GM18502 (cell line): ENCODE measurements around the gene C1orf87.
"Not testable (repeated sequence)": the region's sequence is repeated elsewhere in the genome, so short reads cannot be mapped to it uniquely, and the experiment has no call there.

Experiments used
- ATAC-seq: cut with Tn5 transposase; IDR thresholded peaks from one replicate; pipeline ENCODE4 v1.9.1; 2021; ENCODE audit warnings: mild to moderate bottlenecking; ENCODE audit not compliant: unreplicated experiment, poor library complexity

C1orf87 gene

GRCh38 chr1:59999006-59999405, 74.6 kb downstream of the C1orf87 start:
- no peak for ATAC-seq

GRCh38 chr1:59997479-59998115, 76.0 kb downstream of the C1orf87 start:
- ATAC-seq: no peak

DNA sequence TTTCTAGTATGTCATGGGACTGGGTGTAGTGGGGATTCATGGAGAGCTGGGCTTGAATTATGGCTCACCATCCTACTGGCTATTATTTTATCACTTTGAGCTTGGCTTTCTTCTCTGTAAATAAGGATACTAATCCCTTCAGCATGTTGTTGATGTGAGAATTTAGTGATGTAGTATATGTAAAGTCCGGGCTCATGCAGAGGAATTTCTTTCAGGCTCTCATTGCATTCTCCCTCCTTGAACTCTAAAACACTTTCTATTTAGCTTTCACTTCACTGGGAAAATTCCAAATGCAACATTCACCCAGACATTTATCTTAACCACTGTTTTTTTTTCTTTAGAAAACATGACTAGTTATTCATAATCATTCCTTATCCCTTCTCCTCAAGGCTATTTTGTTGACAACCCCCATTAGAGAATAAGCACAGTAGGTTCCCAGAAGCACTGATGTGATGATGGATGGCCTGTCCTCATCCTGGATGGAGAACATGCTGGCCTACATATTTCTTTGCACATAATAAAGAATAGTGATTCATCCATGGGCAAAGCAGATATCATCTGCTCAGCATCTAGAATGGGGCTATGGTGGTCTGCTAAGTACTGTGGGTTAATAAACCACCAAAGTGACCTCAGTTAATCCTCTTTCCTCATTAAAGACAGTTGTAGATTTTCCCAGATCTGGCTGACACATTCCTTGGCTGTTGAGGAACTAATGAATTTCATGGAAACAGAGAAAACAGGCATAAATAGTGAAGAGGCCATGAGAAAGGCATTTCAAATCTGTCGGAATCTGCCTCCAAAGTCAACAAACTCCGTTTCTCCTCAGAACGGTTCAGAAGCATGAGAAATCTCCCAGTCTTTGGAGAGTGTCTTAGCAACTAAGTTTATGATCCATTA, 79.0 kb downstream of the C1orf87 start:
- no peak for ATAC-seq

DNA sequence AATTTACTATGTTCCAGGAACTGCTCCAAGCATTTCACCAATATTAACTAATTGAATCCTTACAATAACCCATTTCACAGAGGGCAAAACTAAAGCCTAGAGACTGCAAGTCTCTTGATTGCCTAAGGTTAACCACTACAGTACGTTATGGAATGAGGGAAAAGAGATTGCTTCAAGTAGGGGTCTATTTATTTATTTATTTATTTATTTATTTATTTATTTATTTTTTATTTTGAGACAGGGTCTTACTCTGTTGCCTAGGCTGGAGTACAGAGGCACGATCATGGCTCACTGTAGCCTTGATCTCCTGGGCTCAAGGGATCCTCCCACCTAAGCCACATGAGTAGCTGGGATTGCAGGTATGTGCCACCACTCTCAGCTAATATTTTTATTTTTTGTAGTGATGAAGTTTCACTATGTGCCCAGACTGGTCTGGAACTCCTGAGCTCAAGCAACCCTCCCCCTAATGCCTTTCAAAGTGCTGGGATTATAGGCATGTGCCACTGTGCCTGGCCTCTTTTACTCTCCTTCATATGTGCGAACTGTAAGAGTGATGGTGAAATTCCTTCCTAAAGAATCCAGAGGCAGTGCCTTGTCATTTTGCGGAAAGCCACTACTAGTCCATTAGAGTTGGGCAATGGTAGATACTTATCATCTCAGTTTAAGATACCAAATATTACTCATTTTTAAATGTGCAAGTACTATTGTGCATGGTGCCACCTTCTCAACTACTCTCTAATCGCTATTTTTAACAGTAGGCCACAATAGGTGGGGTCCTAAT, 81.3 kb downstream of the C1orf87 start:
- ATAC-seq: no peak

DNA sequence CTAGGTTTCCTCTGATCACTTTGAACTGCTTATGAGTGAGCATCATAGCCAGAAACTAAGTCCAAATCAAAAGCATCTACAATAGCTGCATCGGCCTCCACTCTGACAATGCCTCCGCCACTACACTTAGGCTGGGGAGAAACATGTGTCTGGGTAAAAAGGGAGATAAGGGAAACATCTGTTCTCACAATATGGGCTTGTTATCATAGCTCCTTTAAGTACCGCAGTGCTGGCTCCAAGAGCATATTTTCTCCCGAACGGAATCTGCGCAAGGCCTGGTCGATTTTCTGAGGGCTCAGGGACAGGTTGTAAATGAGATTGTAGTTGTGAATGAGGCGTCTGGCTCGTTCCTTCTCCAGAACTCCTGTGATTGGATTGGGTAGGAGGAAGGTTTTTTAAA, 83.1 kb downstream of the C1orf87 start:
- no peak for ATAC-seq

DNA sequence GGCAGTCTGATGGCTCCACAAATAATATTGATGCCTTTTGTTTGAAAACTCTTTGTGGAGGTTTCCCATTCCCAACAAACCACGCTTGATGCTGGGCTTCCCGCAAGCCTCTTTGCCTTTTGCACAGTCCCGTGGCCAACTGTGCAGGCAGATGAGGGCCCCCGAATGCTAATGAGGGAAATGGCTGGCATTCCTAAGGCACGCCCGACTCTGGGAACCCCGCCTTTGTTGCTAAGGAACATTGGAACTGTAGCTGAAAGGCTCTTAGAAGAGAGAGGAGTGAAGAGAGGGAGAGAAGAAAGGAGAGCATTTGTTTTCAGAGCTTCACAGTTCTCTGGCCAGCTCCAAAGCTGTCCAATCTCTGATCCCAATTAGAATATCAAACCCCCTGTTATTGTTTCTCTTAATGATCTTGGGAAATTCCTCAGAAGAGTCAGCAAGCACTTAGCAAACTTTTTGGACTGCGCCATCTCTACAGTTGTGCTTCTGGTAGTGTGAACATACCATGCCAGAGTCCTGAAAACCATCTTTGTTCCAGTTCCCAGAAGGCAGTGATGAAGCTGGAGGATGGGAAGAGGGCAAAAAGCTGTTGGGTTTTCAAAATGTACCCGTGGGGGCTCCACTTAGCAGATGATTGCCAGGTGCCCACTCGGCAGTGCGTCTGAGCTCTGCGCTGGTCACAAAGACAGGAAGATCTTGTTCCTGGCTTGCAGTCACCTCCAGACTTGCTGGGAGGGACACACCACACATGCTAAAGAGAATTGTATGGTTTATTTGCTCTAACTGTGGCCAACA, 86.9 kb downstream of the C1orf87 start:
- no peak for ATAC-seq

DNA sequence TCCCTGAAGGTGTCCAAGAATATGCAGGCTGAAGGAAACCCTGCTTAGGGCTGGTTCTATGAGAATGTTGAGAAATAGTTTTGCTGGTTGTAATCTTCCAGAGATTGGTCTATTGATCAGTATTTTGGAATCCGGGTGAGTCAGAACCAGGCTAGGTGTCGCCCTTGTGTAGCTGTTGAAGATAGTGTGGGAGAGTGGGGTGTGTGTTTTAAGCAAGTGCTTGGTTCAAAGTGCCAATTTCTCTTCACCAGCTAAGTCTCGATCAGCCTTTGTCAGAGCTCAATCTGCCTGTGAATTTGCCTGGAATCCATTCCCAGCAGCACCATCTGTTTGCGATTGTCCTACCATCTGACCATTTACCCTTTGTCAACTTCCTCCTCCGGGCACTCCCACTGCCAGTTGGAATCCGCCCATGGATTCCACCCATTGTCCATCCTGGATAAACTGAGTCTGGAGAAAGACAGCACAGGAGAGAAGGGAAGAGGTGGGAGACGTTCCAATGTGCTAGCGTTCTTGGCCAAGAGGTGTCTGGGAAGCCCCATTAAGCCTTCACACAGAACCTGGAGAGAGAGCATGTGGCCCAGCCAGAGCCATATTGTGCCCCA, 87.6 kb downstream of the C1orf87 start:
- no peak for ATAC-seq

GRCh38 chr1:59979666-59980065, 93.9 kb downstream of the C1orf87 start:
- no peak for ATAC-seq

- no peak for ATAC-seq
These were observed 95.1 kb downstream of the C1orf87 start for GRCh38 chr1:59978511-59978910.

DNA sequence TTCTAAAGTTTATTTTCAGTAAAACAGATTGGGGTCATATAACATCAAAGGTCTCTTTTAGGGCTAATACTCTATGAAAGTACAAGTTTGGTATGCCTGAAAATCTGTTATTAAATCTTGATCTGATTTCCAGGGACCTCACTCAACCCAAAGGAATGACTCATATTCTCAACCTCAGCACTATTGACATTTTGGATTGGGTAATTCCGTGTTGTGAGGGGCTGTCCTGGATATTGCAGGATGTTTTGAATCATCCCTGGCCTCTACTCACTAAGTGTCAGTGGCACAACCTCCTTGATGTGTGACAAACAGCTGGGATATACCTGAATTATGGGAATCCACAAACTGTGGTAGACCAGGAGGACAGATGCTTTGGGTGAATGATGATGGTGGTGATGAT, 95.5 kb downstream of the C1orf87 start:
- ATAC-seq: no peak

DNA sequence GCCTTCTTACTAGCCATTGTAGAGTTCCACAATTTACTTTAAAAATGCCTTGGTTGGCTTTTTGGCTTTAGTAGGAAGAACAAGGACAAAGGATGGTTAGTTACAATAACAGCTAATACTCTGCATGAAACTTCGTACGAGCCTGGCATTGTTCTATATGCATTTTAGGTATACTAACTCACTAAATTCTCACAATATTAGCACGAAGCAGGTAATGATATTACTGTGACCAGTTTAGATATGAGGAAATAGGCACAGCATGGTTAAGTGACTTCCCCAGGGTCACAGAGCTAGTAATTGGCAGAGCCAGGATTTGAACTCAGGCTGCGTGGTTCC, 96.5 kb downstream of the C1orf87 start:
- ATAC-seq: no peak

- ATAC-seq: peak; percentile 79
These were observed 97.1 kb downstream of the C1orf87 start for GRCh38 chr1:59976194-59977074.

DNA sequence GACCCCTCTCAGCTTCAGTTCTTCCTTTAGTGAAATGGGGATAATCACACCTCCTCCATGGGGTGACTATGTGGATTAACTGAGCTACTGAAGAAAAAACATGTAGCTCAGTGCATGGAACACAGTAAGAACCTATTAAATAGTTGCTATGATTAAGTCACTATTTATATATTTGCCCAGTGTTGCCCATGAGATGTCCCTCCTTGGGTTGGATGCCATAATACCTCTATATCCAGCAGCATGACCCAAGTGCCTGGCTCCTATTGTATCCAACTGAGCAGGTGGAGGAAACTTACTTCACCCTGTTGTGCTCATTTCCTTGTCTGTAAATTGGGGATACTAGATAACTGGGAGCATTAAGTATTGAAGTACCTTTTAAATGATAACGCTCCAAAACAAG, 99.9 kb downstream of the C1orf87 start:
- ATAC-seq: no peak

DNA sequence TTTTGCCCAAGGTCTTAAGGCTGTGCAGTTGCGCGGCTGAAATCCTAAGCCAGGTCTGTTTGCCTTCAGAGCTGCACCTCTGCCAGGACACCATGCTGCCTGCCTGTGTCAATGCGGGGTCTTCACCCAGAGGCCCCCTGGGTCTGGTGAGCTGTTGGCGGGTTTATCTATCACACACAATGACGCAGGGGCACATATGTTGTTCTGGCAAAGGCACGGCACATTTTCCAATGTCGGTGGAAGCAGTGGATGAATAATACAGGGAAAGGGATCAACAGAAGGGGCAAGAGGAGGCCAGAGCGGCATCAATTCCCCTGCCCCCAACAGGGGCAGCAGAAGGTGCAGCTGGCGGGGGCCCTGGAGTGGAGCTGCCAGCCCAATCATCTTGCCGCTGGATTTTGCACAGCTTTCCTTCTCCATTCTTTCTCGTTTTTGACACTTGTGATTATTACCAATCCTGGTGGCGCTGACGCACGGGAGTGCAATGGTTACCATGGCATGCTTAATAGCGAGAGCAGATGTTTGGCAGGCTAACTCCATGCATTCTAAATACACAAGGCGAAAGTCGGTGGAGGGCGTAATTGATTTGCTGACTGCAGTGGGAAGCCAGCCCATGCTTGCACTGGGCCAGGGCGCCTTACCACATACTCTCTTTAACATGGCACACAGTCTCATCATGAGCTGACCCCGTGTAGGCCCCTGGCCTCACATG, 101.2 kb downstream of the C1orf87 start:
- no peak for ATAC-seq

DNA sequence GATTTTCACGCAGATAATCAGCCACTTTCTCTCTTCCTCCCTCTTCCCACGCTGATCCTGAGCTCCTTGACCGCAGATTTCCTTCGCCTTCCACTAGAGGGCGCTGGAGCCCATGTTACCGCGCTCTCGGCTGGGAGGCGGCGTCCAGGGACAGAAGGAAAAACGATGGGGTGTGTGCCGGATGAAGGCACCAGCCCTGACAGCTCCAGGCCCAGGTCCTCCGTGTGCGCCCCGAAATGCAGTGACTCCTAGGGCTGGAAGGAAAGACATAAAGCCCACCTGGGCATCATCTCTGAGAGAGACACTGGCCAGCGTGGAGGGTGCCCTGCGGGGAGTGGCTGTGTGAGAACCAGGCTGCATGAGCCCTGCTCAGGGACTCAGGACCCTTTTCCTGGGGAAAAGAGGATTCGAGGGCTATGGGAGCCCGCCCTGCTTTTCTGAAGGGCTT, 102.1 kb downstream of the C1orf87 start:
- peak; percentile 78 for ATAC-seq

DNA sequence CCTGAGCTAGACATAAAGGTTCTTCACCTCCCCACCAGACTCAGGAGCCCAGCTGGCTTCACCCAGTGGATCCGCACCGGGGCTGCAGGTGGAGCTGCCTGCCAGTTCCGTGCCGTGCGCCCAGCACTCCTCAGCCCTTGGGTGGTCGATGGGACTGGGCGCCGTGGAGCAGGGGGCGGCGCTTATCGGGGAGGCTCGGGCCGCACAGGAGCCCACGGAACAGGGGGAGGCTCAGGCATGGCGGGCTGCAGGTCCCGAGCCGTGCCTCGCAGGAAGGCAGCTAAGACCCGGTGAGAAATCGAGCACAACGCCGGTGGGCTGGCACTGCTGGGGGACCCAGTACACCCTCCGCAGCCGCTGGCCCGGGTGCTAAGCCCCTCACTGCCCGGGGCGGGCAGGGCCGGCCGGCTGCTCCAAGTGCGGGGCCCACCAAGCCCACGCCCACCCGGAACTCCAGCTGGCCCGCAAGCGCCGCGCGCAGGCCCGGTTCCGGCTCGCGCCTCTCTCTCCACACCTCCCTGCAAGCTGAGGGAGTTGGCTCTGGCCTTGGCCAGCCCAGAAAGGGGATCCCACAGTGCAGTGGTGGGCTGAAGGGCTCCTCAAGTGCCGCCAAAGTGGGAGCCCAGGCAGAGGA, 103.9 kb downstream of the C1orf87 start:
- not testable (repeated sequence) for ATAC-seq

- ATAC-seq: not testable (repeated sequence)
These were observed 104.8 kb downstream of the C1orf87 start for GRCh38 chr1:59968746-59969145.

DNA sequence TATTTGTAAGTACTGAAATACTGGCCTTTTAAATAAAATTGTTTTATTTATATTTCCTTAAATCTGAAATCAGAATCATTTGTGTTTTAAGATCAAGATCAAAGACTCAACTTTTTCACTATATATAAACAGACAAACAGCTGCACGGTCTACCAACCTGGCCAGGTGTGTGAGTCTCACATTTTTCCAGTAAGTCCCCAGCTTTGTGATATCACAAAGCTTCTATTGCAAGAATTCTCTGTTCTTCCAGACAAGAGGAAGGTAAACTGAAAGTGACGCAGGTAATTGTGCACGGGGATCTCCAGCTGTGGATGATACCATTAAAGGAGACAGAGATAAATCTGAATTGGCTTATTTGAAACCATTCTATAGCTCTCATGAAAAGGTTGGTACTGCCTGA, 105.8 kb downstream of the C1orf87 start:
- ATAC-seq: no peak
